T-helper 1 cell (primary cell): Measurements from ENCODE around the gene OR1E1.
"Not testable (repeated sequence)": the region's sequence is repeated elsewhere in the genome, so short reads cannot be mapped to it uniquely, and the experiment has no call there.

ENCODE experiments used
- DNase-seq, 5 donors: peaks; one replicate each; pipeline ENCODE4 v3.0.0-alpha.2; 2012 to 2020
- total RNA-seq, 4 donors: gene quantifications; one replicate each; lab custom pipeline; 2026; lab: John Stamatoyannopoulos, UW

OR1E1 gene
- 0 reads per million in 4 donors for total RNA-seq

- no peak for DNase-seq
These were observed at the start of gene OR1E1 for GRCh38 chr17:3398310-3398709. Gene OR1E1 (minus strand): TSS chr17:3398410. CDS start chr17:3398410, 0 bp downstream.

GRCh38 chr17:3447625-3448024 lies 49.4 kb upstream of the OR1E1 start:
- no peak for DNase-seq

GRCh38 chr17:3440451-3440850 lies 42.2 kb upstream of the OR1E1 start:
- no peak for DNase-seq

GRCh38 chr17:3438368-3438767 lies 40.2 kb upstream of the OR1E1 start:
- no peak for DNase-seq

GRCh38 chr17:3433741-3434140 lies 35.5 kb upstream of the OR1E1 start, which contains the start of gene OR1E2:
Gene OR1E2 (minus strand): TSS chr17:3433841. CDS start chr17:3433841, 0 bp downstream.
- DNase-seq = no peak

- DNase-seq = not testable (repeated sequence)
These were observed 35.0 kb upstream of the OR1E1 start for GRCh38 chr17:3433215-3433614.

- DNase-seq = no peak
These were observed 20.0 kb upstream of the OR1E1 start for GRCh38 chr17:3418222-3418621.

GRCh38 chr17:3415610-3416009 lies 17.4 kb upstream of the OR1E1 start:
- DNase-seq = no peak

GRCh38 chr17:3412216-3412615 lies 14.0 kb upstream of the OR1E1 start:
- not testable (repeated sequence) for DNase-seq

GRCh38 chr17:3411070-3411469 lies 12.9 kb upstream of the OR1E1 start, which contains the start of gene OR3A3:
Gene OR3A3 (plus strand): TSS chr17:3411370.
- DNase-seq = no peak

- DNase-seq = not testable (repeated sequence)
These were observed 5.6 kb upstream of the OR1E1 start for GRCh38 chr17:3403856-3404255.

GRCh38 chr17:3401786-3402185 lies 3.6 kb upstream of the OR1E1 start:
- no peak for DNase-seq

- no peak for DNase-seq
These were observed 1.8 kb upstream of the OR1E1 start for GRCh38 chr17:3400055-3400454.

GRCh38 chr17:3397801-3398200 lies 409 bp downstream of the OR1E1 start:
- DNase-seq = not testable (repeated sequence)

- no peak for DNase-seq
These were observed 8.4 kb downstream of the OR1E1 start for GRCh38 chr17:3389791-3390190.

GRCh38 chr17:3385869-3386816 lies 12.1 kb downstream of the OR1E1 start, which contains the start of gene OR3A2:
Gene OR3A2 (minus strand): TSS chr17:3386308.
- DNase-seq = peak in 2 of 5 donors; percentile 2 to 9

GRCh38 chr17:3381957-3382356 lies 16.3 kb downstream of the OR1E1 start:
- no peak for DNase-seq

GRCh38 chr17:3378321-3378720 lies 19.9 kb downstream of the OR1E1 start:
- no peak for DNase-seq

GRCh38 chr17:3371167-3371566 lies 27.0 kb downstream of the OR1E1 start:
- not testable (repeated sequence) for DNase-seq
